DND-41 (cell line): ENCODE data around the gene GLRA3.

ENCODE experiments used
- ATAC-seq: fragments of 200-7000 bp; cut with Tn5 transposase; 3 replicates; pipeline ENCODE4 v1.9.1; 2021; ENCODE audit warnings: low read depth; ENCODE audit not compliant: insufficient read depth
- DNase-seq: peaks from one replicate; pipeline ENCODE4 v3.0.0-alpha.2; 2020
- H2AFZ ChIP-seq: 2 replicates; pipeline ENCODE4 v1.6.0; 2012; ENCODE audit warnings: low read depth, low read length
- H3K27ac ChIP-seq: 2 replicates; pipeline ENCODE4 v1.5.1; 2012; ENCODE audit warnings: low read length, inconsistent platforms
- H3K27me3 ChIP-seq: fragments of 200-600 bp; sonication (generic); 2 replicates; pipeline ENCODE4 v1.6.0; 2012; ENCODE audit warnings: low read length, mild to moderate bottlenecking, inconsistent platforms; ENCODE audit not compliant: insufficient read depth, poor library complexity
- H3K36me3 ChIP-seq: 2 replicates; pipeline ENCODE4 v1.5.1; 2012; ENCODE audit warnings: low read length, inconsistent platforms; ENCODE audit not compliant: insufficient read depth
- H3K4me1 ChIP-seq: 2 replicates; pipeline ENCODE4 v1.5.1; 2012; ENCODE audit warnings: mild to moderate bottlenecking, low read length; ENCODE audit not compliant: insufficient read depth
- H3K4me2 ChIP-seq: 2 replicates; pipeline ENCODE4 v1.6.0; 2012; ENCODE audit warnings: mild to moderate bottlenecking, moderate library complexity, low read length, inconsistent platforms; ENCODE audit not compliant: insufficient read depth
- H3K4me3 ChIP-seq, 2 experiments: fragments of 200-600 bp in 1 of 2; shearing (Covaris generic) in 1 of 2; 2 replicates each; pipeline ENCODE4 v1.5.1; 2012 to 2016; ENCODE audit warnings: inconsistent platforms in 2 of 2, low read length in 2 of 2, mild to moderate bottlenecking in 2 of 2, low read depth in 1 of 2, moderate library complexity in 1 of 2
- H3K79me2 ChIP-seq: 2 replicates; pipeline ENCODE4 v1.6.0; 2012; ENCODE audit warnings: low read length, inconsistent platforms; ENCODE audit not compliant: insufficient read depth
- H3K9ac ChIP-seq: 2 replicates; pipeline ENCODE4 v1.6.0; 2012; ENCODE audit warnings: low read depth, mild to moderate bottlenecking, inconsistent platforms, low read length, moderate library complexity
- H3K9me3 ChIP-seq: 2 replicates; pipeline ENCODE4 v1.5.1; 2012; ENCODE audit warnings: low read length, moderate library complexity, mild to moderate bottlenecking, inconsistent platforms; ENCODE audit not compliant: insufficient read depth, severe bottlenecking
- H4K20me1 ChIP-seq: 2 replicates; pipeline ENCODE4 v1.6.0; 2012; ENCODE audit warnings: low read length; ENCODE audit not compliant: insufficient read depth
- EZH2 ChIP-seq: IDR thresholded peaks from 3 replicates; pipeline ENCODE4 v1.6.1; 2012; ENCODE audit warnings: borderline replicate concordance, low read depth, mild to moderate bottlenecking, moderate library complexity, low read length, inconsistent platforms; ENCODE audit not compliant: severe bottlenecking
- TF ChIP-seq, protein P1 (sequence below): IDR thresholded peaks from 2 replicates; pipeline ENCODE4 v1.5.1; 2012; ENCODE audit warnings: borderline replicate concordance, low read length, moderate library complexity, mild to moderate bottlenecking; ENCODE audit not compliant: poor library complexity, severe bottlenecking; ENCODE audit errors: extremely low read depth

GLRA3 gene

DNA sequence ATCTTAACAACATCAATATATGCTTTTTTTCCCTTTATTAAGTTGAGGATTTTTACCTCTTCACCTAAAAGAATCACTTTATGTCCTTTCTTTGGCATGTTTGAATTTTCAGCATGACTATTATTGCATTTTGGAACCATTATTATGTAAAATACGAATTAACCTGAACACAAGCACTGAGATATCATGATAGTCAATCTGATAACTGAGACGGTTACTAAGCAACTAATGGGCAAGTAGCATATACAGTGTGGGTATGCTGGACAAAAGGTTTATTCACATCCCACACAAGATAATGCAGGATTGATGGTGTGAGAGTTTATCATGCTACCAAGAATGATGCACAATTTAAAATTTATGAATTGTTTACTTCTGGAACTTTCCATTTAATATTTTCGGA, 24.6 kb upstream of the GLRA3 start:
- Histone ChIP-seq H3K36me3 (no peaks in the 10 kb centered on the region), H3K9me3 (no peaks in the 10 kb centered on the region), H3K9ac (no peak overlapping the region), H3K4me2 (no peak overlapping the region), H2AFZ (no peak overlapping the region), H3K4me3 (no peak overlapping the region), H3K79me2 (no peaks in the 10 kb centered on the region), H3K27me3 (no peaks in the 10 kb centered on the region), H3K27ac (no peak overlapping the region), H3K4me1 (no peaks in the 10 kb centered on the region), H4K20me1 (no peaks in the 10 kb centered on the region)
- no peak for TF ChIP-seq EZH2
- TF ChIP-seq, protein P1, sequence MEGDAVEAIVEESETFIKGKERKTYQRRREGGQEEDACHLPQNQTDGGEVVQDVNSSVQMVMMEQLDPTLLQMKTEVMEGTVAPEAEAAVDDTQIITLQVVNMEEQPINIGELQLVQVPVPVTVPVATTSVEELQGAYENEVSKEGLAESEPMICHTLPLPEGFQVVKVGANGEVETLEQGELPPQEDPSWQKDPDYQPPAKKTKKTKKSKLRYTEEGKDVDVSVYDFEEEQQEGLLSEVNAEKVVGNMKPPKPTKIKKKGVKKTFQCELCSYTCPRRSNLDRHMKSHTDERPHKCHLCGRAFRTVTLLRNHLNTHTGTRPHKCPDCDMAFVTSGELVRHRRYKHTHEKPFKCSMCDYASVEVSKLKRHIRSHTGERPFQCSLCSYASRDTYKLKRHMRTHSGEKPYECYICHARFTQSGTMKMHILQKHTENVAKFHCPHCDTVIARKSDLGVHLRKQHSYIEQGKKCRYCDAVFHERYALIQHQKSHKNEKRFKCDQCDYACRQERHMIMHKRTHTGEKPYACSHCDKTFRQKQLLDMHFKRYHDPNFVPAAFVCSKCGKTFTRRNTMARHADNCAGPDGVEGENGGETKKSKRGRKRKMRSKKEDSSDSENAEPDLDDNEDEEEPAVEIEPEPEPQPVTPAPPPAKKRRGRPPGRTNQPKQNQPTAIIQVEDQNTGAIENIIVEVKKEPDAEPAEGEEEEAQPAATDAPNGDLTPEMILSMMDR = no peak
- ATAC-seq (no peak), DNase-seq (no peak)

- Histone ChIP-seq H4K20me1 (no peaks in the 10 kb centered on the region), H3K4me1 (no peaks in the 10 kb centered on the region), H3K9ac (no peak overlapping the region), H3K79me2 (no peaks in the 10 kb centered on the region), H3K4me3 (no peak overlapping the region), H2AFZ (no peak overlapping the region), H3K27ac (no peak overlapping the region), H3K27me3 (no peaks in the 10 kb centered on the region), H3K36me3 (no peaks in the 10 kb centered on the region), H3K4me2 (no peak overlapping the region), H3K9me3 (no peaks in the 10 kb centered on the region)
- ATAC-seq (no peak), DNase-seq (no peak)
- no peak for TF ChIP-seq EZH2
- TF ChIP-seq, protein P1 = no peak
Measured at GRCh38 chr4:174848596-174848995, 19.5 kb upstream of the GLRA3 start.

- Histone ChIP-seq H4K20me1 (no peaks in the 10 kb centered on the region), H3K4me2 (no peak overlapping the region), H3K79me2 (no peaks in the 10 kb centered on the region), H2AFZ (no peak overlapping the region), H3K27me3 (no peaks in the 10 kb centered on the region), H3K27ac (no peak overlapping the region), H3K4me3 (no peak overlapping the region), H3K36me3 (no peaks in the 10 kb centered on the region), H3K9me3 (no peaks in the 10 kb centered on the region), H3K4me1 (no peaks in the 10 kb centered on the region), H3K9ac (no peak overlapping the region)
- TF ChIP-seq EZH2 = no peak
- TF ChIP-seq, protein P1 = no peak
- no peak for ATAC-seq
- no peak for DNase-seq
Measured at GRCh38 chr4:174847801-174848427, 18.9 kb upstream of the GLRA3 start.

- DNase-seq (no peak), ATAC-seq (no peak)
- no peak for TF ChIP-seq EZH2
- TF ChIP-seq, protein P1 = no peak
- H3K9me3 ChIP-seq = no peaks in the 10 kb centered on the region
- H3K27ac ChIP-seq = no peak overlapping the region
- H2AFZ ChIP-seq = no peak overlapping the region
- H3K27me3 ChIP-seq = no peaks in the 10 kb centered on the region
- no peaks in the 10 kb centered on the region for H4K20me1 ChIP-seq
- no peaks in the 10 kb centered on the region for H3K36me3 ChIP-seq
- H3K4me1 ChIP-seq = no peaks in the 10 kb centered on the region
- H3K4me2 ChIP-seq = no peak overlapping the region
- H3K4me3 ChIP-seq = no peak overlapping the region
- H3K9ac ChIP-seq = no peak overlapping the region
- H3K79me2 ChIP-seq = no peaks in the 10 kb centered on the region
Measured at GRCh38 chr4:174835536-174835935, 6.5 kb upstream of the GLRA3 start.
